Natural killer cell (primary cell): Measurements from ENCODE around the gene CACNA1D. TPM values are rescaled to one million over a fixed set of nuclear protein-coding genes. Genes with fewer than 3 reads are reported as not detected.

ENCODE experiments used
- ATAC-seq, 3 donors: fragments of 150-1000 bp in 2 of 3; fragments of 200-7000 bp in 1 of 3; cut with Tn5 transposase; 1 replicate in 1 of 3; 2 replicates in 2 of 3; pipeline ENCODE4 v1.10.0; 2021; ENCODE audit warnings: mild to moderate bottlenecking in 2 of 3, moderate library complexity in 2 of 3
- DNase-seq, 2 donors: peaks; one replicate each; pipeline versions ENCODE4 v3.0.0 to v3.0.0-alpha.2; 2013 to 2021; ENCODE audit warnings: mixed read lengths in 1 of 2
- H3K27ac ChIP-seq: one replicate; pipeline ENCODE4 v1.5.1; 2013; ENCODE audit warnings: mild to moderate bottlenecking, low read length
- H3K27me3 ChIP-seq: one replicate; pipeline ENCODE4 v1.6.1; 2013; ENCODE audit warnings: low read length; ENCODE audit not compliant: control insufficient read depth, insufficient read depth
- H3K36me3 ChIP-seq: one replicate; pipeline ENCODE4 v1.6.1; 2013; ENCODE audit warnings: low read length; ENCODE audit not compliant: control insufficient read depth, insufficient read depth
- H3K4me1 ChIP-seq: one replicate; pipeline ENCODE4 v1.6.1; 2013; ENCODE audit warnings: low read length; ENCODE audit not compliant: control insufficient read depth, insufficient read depth
- H3K4me3 ChIP-seq: one replicate; pipeline ENCODE4 v1.5.1; 2013; ENCODE audit warnings: low read length
- H3K9me3 ChIP-seq: one replicate; pipeline ENCODE4 v1.6.1; 2013; ENCODE audit warnings: low read length; ENCODE audit not compliant: control insufficient read depth, insufficient read depth
- H3K27ac Mint-ChIP-seq, 2 donors: one replicate each; pipeline ENCODE4 v1.8.0; 2022; ENCODE audit warnings: mild to moderate bottlenecking in 2 of 2, mixed read lengths in 2 of 2, moderate library complexity in 1 of 2
- H3K27me3 Mint-ChIP-seq, 2 donors: one replicate each; pipeline ENCODE4 v1.8.0; 2022; ENCODE audit warnings: low read depth in 2 of 2, mixed read lengths in 2 of 2
- H3K36me3 Mint-ChIP-seq: one replicate; pipeline ENCODE4 v1.8.0; 2022; ENCODE audit warnings: mixed read lengths
- H3K4me1 Mint-ChIP-seq, 2 donors: one replicate each; pipeline ENCODE4 v1.8.0; 2022; ENCODE audit warnings: mixed read lengths in 2 of 2
- H3K4me3 Mint-ChIP-seq: one replicate; pipeline ENCODE4 v1.8.0; 2022; ENCODE audit warnings: mild to moderate bottlenecking, moderate library complexity, mixed read lengths
- H3K9me3 Mint-ChIP-seq, 2 donors: one replicate each; pipeline ENCODE4 v1.8.0; 2022; ENCODE audit warnings: mixed read lengths in 2 of 2
- CTCF ChIP-seq: fragments of 200-600 bp; IDR thresholded peaks from one replicate; pipeline ENCODE4 v1.8.0; 2022; ENCODE audit warnings: antibody characterized with exemption
- WGBS: methylation state at CpG from one replicate; pipeline ENCODE4 v1.1.7; 2013; ENCODE audit warnings: missing lambda C conversion rate; ENCODE audit not compliant: insufficient coverage; 5-methylcytosine and 5-hydroxymethylcytosine counted together
- intact Hi-C: fragments of 100-400 bp; cut with micrococcal nuclease; formaldehyde crosslinking; loops from one replicate; pipeline ENCODE4 v1.14.2; 2022
- total RNA-seq, 4 donors: library from RNA; stranded (reverse); fragments of 120-200 nt in 1 of 4; gene quantifications; one replicate each; pipeline versions ENCODE4 v1.2.3 to v1.2.4, GENCODE V29; 2013 to 2022

Gene CACNA1D
- total RNA-seq, 3 donors from 2014 or later (not counting 1 experiment from before 2014, with no cell fraction given), result 0.54 to 10.1 TPM; not detected in 1

- ATAC-seq, result no peak
- Mint-ChIP-seq H3K4me1 (no peaks in the 10 kb centered on the region), H3K4me3 (no peak overlapping the region), H3K27me3 (peaks cover 6 to 11% of the 10 kb centered on the region in 2 donors), H3K36me3 (no peaks in the 10 kb centered on the region), H3K27ac (no peak overlapping the region), H3K9me3 (no peaks in the 10 kb centered on the region)
- intact Hi-C loops, result no loop called here
- Histone ChIP-seq H3K27me3 (peaks cover 2% of the 10 kb centered on the region), H3K4me3 (no peak overlapping the region), H3K36me3 (no peaks in the 10 kb centered on the region), H3K27ac (no peak overlapping the region), H3K4me1 (no peaks in the 10 kb centered on the region), H3K9me3 (no peaks in the 10 kb centered on the region)
- 71% methylated on average over 7 of the region's 11 CpGs for WGBS
- no peak for TF ChIP-seq CTCF
- no peak for DNase-seq
Observed at GRCh38 chr3:53675942-53676341, 181.5 kb downstream of the CACNA1D start.

GRCh38 chr3:53677413-53677812 lies 183.0 kb downstream of the CACNA1D start:
- Histone ChIP-seq H3K4me3 (no peak overlapping the region), H3K4me1 (no peaks in the 10 kb centered on the region), H3K9me3 (no peaks in the 10 kb centered on the region), H3K27ac (no peak overlapping the region), H3K27me3 (peaks cover 2% of the 10 kb centered on the region), H3K36me3 (no peaks in the 10 kb centered on the region)
- DNase-seq (no peak), ATAC-seq (no peak)
- no peaks in the 10 kb centered on the region for H3K36me3 Mint-ChIP-seq
- intact Hi-C loops, result no loop called here
- TF ChIP-seq CTCF, result no peak
- no peak overlapping the region for H3K27ac Mint-ChIP-seq
- 41% methylated on average over 2 of the region's 4 CpGs for whole genome bisulfite sequencing
- no peaks in the 10 kb centered on the region for H3K9me3 Mint-ChIP-seq
- no peaks in the 10 kb centered on the region for H3K4me1 Mint-ChIP-seq
- H3K27me3 Mint-ChIP-seq, result peaks cover 15 to 26% of the 10 kb centered on the region in 2 donors
- H3K4me3 Mint-ChIP-seq, result no peak overlapping the region

GRCh38 chr3:53680028-53680427 lies 185.6 kb downstream of the CACNA1D start:
- DNase-seq (no peak), ATAC-seq (no peak)
- Mint-ChIP-seq H3K27me3 (peaks cover 26 to 36% of the 10 kb centered on the region in 2 donors), H3K27ac (no peak overlapping the region), H3K4me1 (no peaks in the 10 kb centered on the region), H3K36me3 (no peaks in the 10 kb centered on the region), H3K9me3 (no peaks in the 10 kb centered on the region), H3K4me3 (no peak overlapping the region)
- H3K27me3 ChIP-seq, result peaks cover 2% of the 10 kb centered on the region
- H3K4me1 ChIP-seq, result no peaks in the 10 kb centered on the region
- H3K4me3 ChIP-seq, result no peak overlapping the region
- H3K27ac ChIP-seq, result no peak overlapping the region
- no peaks in the 10 kb centered on the region for H3K9me3 ChIP-seq
- 81% methylated on average over 6 of the region's 6 CpGs for WGBS
- intact Hi-C loops, result no loop called here
- H3K36me3 ChIP-seq, result no peaks in the 10 kb centered on the region
- no peak for TF ChIP-seq CTCF

GRCh38 chr3:53682807-53683206 lies 188.4 kb downstream of the CACNA1D start:
- intact Hi-C loops, result no loop called here
- no peak for TF ChIP-seq CTCF
- no peak overlapping the region for H3K4me3 ChIP-seq
- no peak overlapping the region for H3K27ac ChIP-seq
- H3K27ac Mint-ChIP-seq, result no peak overlapping the region
- H3K4me3 Mint-ChIP-seq, result no peak overlapping the region
- H3K9me3 ChIP-seq, result no peaks in the 10 kb centered on the region
- no peaks in the 10 kb centered on the region for H3K36me3 ChIP-seq
- H3K36me3 Mint-ChIP-seq, result no peaks in the 10 kb centered on the region
- DNase-seq (no peak), ATAC-seq (no peak)
- no peaks in the 10 kb centered on the region for H3K4me1 Mint-ChIP-seq
- H3K27me3 ChIP-seq, result peaks cover 2% of the 10 kb centered on the region
- H3K9me3 Mint-ChIP-seq, result no peaks in the 10 kb centered on the region
- 87% methylated on average over 3 of the region's 3 CpGs for WGBS
- H3K27me3 Mint-ChIP-seq, result peaks cover 26 to 36% of the 10 kb centered on the region in 2 donors
- no peaks in the 10 kb centered on the region for H3K4me1 ChIP-seq
